Measurements from ENCODE around the gene TEX2.

TEX2 gene

DNA sequence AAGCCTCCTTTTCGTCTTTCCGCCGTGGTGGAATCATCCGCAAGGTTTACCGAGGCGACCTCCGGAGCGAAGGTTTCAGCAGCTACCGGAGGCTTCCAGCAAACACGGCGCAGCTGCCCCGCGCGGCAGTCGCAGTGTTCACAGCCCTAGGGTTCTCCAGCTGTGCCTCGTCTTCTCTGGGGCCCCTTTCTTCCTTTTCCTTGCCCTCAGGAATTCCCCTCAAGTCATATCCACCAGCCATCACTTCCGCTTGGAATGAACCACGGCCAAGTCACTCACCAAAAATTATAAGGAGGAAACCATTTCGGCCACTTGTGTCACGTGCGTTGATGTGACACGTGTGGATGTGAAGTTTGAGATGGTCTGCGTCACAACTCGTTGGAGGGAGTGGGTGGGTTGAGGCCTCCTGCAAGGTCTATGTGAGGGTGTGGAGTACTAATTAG is 132.5 kb downstream of the TEX2 start:
- TF ChIP-seq EP300 (IDR thresholded peaks at IDR 0.05; ENCODE audit: borderline replicate concordance): no peak
- no peak for TF ChIP-seq EGR1 (IDR thresholded peaks at IDR 0.05)
- no peak for TF ChIP-seq ZBTB7A (IDR thresholded peaks at IDR 0.05; ENCODE audit: low read depth)
- no peak for TF ChIP-seq TAF1 (IDR thresholded peaks at IDR 0.05; ENCODE audit: low read depth)
- no peak for TF ChIP-seq TCF12 (IDR thresholded peaks at IDR 0.05; ENCODE audit: low read depth)
- TF ChIP-seq FOXM1 (IDR thresholded peaks at IDR 0.05; ENCODE audit: borderline replicate concordance, low read depth): no peak
- TF ChIP-seq MAX (IDR thresholded peaks at IDR 0.05): no peak
- TF ChIP-seq REST (IDR thresholded peaks at IDR 0.05; ENCODE audit: low read depth): no peak

GRCh38 chr17:64129765-64130558 is 133.1 kb downstream of the TEX2 start, which contains the start of gene ERN1:
ERN1 (minus strand) TSS chr17:64130144; CDS start chr17:64130029, 115 bp downstream.
- peak; percentile 80 for TF ChIP-seq YY1 (IDR thresholded peaks at IDR 0.05; ENCODE audit: low read depth)
- no peak for TF ChIP-seq REST (IDR thresholded peaks at IDR 0.05; ENCODE audit: low read depth)
- TF ChIP-seq EGR1 (IDR thresholded peaks at IDR 0.05): peak; percentile 78
- TF ChIP-seq FOXM1 (IDR thresholded peaks at IDR 0.05; ENCODE audit: borderline replicate concordance, low read depth): no peak
- peak; percentile 91 for TF ChIP-seq TAF1 (IDR thresholded peaks at IDR 0.05; ENCODE audit: low read depth)
- TF ChIP-seq, protein P1, sequence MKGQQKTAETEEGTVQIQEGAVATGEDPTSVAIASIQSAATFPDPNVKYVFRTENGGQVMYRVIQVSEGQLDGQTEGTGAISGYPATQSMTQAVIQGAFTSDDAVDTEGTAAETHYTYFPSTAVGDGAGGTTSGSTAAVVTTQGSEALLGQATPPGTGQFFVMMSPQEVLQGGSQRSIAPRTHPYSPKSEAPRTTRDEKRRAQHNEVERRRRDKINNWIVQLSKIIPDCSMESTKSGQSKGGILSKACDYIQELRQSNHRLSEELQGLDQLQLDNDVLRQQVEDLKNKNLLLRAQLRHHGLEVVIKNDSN (IDR thresholded peaks at IDR 0.05): no peak
- no peak for TF ChIP-seq CREB1 (IDR thresholded peaks at IDR 0.05; ENCODE audit: low read depth)
- TF ChIP-seq TEAD4 (IDR thresholded peaks at IDR 0.05): no peak
- no peak for TF ChIP-seq CEBPB (IDR thresholded peaks at IDR 0.05)
- peak; percentile 70 for TF ChIP-seq MAX (IDR thresholded peaks at IDR 0.05)
- TF ChIP-seq ZBTB7A (IDR thresholded peaks at IDR 0.05; ENCODE audit: low read depth): peak; percentile 14; the same call in 1 of the 2 replicates
- peak; percentile 22; the same call in 1 of the 2 replicates for TF ChIP-seq TCF12 (IDR thresholded peaks at IDR 0.05; ENCODE audit: low read depth)
- no peak for TF ChIP-seq EP300 (IDR thresholded peaks at IDR 0.05; ENCODE audit: borderline replicate concordance)
- no peak for TF ChIP-seq NFIC (IDR thresholded peaks at IDR 0.05)
- TF ChIP-seq RAD21 (IDR thresholded peaks at IDR 0.05; ENCODE audit: low read depth): no peak

DNA sequence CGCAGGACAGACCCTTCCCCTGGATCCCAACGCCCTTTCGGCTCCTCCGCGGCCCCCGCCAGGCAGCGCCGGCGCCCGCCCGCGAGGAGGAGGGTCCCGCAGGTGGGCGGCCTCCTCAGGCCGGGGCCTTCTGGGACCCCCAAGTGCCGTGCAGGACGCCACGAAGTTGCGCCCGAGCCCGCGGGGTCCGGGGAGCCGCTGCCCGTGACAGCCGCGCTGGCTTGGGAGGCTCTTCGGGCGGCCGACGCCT is 133.6 kb downstream of the TEX2 start:
- no peak for TF ChIP-seq MAX (IDR thresholded peaks at IDR 0.05)
- peak; percentile 92 for TF ChIP-seq ZBTB7A (IDR thresholded peaks at IDR 0.05; ENCODE audit: low read depth)

DNA sequence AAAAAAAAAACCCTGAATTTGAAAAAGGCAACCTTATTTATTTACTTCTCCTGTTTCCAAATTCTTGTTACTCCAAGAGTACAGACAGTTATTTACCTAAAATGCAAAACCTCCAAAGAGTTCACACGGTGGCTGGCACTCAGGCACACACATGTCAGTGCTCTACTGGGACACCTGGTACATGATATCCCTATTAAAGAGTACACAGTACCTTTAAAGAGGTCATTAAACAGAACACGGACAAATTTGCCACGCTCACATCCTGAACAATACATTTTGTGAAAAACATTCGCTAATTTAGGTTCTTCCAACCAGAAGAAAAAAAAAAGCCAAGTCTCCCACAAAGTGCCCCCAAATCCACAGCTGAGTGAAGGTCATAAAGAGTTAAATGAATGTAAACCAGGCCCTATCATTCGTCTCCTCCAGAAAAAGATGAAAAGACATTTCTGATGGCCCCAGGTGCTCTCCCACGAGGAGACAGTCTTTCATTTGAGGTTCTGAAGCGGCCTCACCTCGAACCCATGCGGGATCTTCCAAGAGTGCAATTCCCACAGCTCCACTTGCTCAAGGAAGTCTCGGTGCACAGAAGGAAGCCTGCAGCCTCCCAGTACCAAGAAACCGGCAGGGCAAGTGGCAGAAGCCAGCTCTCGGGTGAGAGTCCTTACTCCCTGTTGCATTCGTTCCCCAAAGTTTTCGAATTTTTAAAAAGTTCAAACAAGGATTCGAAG is 134.1 kb downstream of the TEX2 start:
- TF ChIP-seq REST (IDR thresholded peaks at IDR 0.05; ENCODE audit: low read depth): no peak
- TF ChIP-seq CREB1 (IDR thresholded peaks at IDR 0.05; ENCODE audit: low read depth): no peak
- TF ChIP-seq CEBPB (IDR thresholded peaks at IDR 0.05): no peak
- TF ChIP-seq EP300 (IDR thresholded peaks at IDR 0.05; ENCODE audit: borderline replicate concordance): no peak
- TF ChIP-seq, protein P1 (IDR thresholded peaks at IDR 0.05): no peak
- no peak for TF ChIP-seq TCF12 (IDR thresholded peaks at IDR 0.05; ENCODE audit: low read depth)
- TF ChIP-seq ZBTB7A (IDR thresholded peaks at IDR 0.05; ENCODE audit: low read depth): no peak
- TF ChIP-seq RAD21 (IDR thresholded peaks at IDR 0.05; ENCODE audit: low read depth): no peak
- no peak for TF ChIP-seq TAF1 (IDR thresholded peaks at IDR 0.05; ENCODE audit: low read depth)
- no peak for TF ChIP-seq FOXM1 (IDR thresholded peaks at IDR 0.05; ENCODE audit: borderline replicate concordance, low read depth)
- TF ChIP-seq EGR1 (IDR thresholded peaks at IDR 0.05): no peak
- TF ChIP-seq MAX (IDR thresholded peaks at IDR 0.05): no peak
- no peak for TF ChIP-seq YY1 (IDR thresholded peaks at IDR 0.05; ENCODE audit: low read depth)
- TF ChIP-seq NFIC (IDR thresholded peaks at IDR 0.05): no peak
- no peak for TF ChIP-seq TEAD4 (IDR thresholded peaks at IDR 0.05)
